HepG2 (cell line): ENCODE data around the gene EXOC3. TPM values are rescaled to one million over a fixed set of nuclear protein-coding genes. Genes with fewer than 3 reads are reported as not detected.

Experiments
- ATAC-seq: fragments of 200-7000 bp; cut with Tn5 transposase; 3 replicates; pipeline ENCODE4 v1.9.1; 2020; ENCODE audit warnings: mild to moderate bottlenecking, moderate library complexity
- BruUV-seq: library from RNA; stranded (reverse); fragments of 400-500 nt; replicated peaks from 2 replicates; lab custom pipeline; 2021; lab: Mats Ljungman, UMichigan
- CTCF ChIA-PET: fragments of 300-600 bp; formaldehyde crosslinking; extraction: SDS; loops from one replicate; lab custom pipeline; 2021; ENCODE audit warnings: low total read pairs, inconsistent platforms, low intra/inter-chr PET ratio; lab: Yijun Ruan, JAX
- POLR2A ChIA-PET: fragments of 350-600 bp; sonication (Branson Sonifier 250); formaldehyde crosslinking; loops from one replicate; lab custom pipeline; 2020; ENCODE audit warnings: antibody characterized with exemption, inconsistent platforms; lab: Yijun Ruan, JAX
- DNase-seq: peaks from one replicate; pipeline ENCODE4 v3.0.0-alpha.2; 2015; ENCODE audit warnings: low spot score
- FAIRE-seq: peaks from 3 replicates; lab custom pipeline; 2011; peaks lifted over from hg19 to GRCh38; lab: Jason Lieb, UNC
- H2AFZ ChIP-seq: one replicate; pipeline ENCODE4 v1.6.1; 2011; ENCODE audit warnings: low read length, inconsistent platforms
- H3K27ac ChIP-seq: fragments of 300-600 bp; 3 replicates; pipeline ENCODE4 v1.8.0; 2011; ENCODE audit warnings: mixed run types, mild to moderate bottlenecking, mixed read lengths, low read length, inconsistent platforms; ENCODE audit not compliant: insufficient read depth; ENCODE audit errors: extremely low read length
- H3K27me3 ChIP-seq, 2 experiments: fragments of 200-600 bp in 1 of 2; 2 replicates in 1 of 2; 3 replicates in 1 of 2; pipeline versions ENCODE4 v1.6.0 to v1.8.0; 2011; ENCODE audit warnings: low read length in 2 of 2, mild to moderate bottlenecking in 2 of 2, moderate library complexity in 2 of 2, inconsistent platforms in 1 of 2; ENCODE audit not compliant: insufficient read depth in 2 of 2, control insufficient read depth in 1 of 2
- H3K36me3 ChIP-seq, 2 experiments: fragments of 200-600 bp in 1 of 2; replicated peaks in 1 of 2; 2 replicates in 1 of 2; 3 replicates in 1 of 2; pipeline versions ENCODE4 v1.5.1 to v1.8.0; 2011; ENCODE audit warnings: low read length in 2 of 2, inconsistent platforms in 1 of 2; ENCODE audit not compliant: insufficient read depth in 2 of 2, control insufficient read depth in 1 of 2
- H3K4me1 ChIP-seq: 2 replicates; pipeline ENCODE4 v1.5.1; 2012; ENCODE audit warnings: low read length, inconsistent platforms; ENCODE audit not compliant: insufficient read depth
- H3K4me2 ChIP-seq: 2 replicates; pipeline ENCODE4 v1.6.0; 2011; ENCODE audit warnings: low read depth, low read length, inconsistent platforms
- H3K4me3 ChIP-seq, 3 experiments: fragments of 200-600 bp in 1 of 3; sonication (generic), shearing (Covaris generic) in 1 of 3; replicated peaks in 1 of 3; 2 replicates each; pipeline ENCODE4 v1.5.1; 2011 to 2016; ENCODE audit warnings: low read length in 3 of 3, inconsistent platforms in 2 of 3, low read depth in 2 of 3, mild to moderate bottlenecking in 2 of 3, control low read depth in 1 of 3, mixed read lengths in 1 of 3; ENCODE audit not compliant: insufficient read depth in 1 of 3
- H3K79me2 ChIP-seq: one replicate; pipeline ENCODE4 v1.6.1; 2011; ENCODE audit warnings: low read length, inconsistent platforms; ENCODE audit not compliant: insufficient read depth
- H3K9ac ChIP-seq: 2 replicates; pipeline ENCODE4 v1.6.0; 2011; ENCODE audit warnings: mild to moderate bottlenecking, low read depth, low read length, inconsistent platforms; ENCODE audit not compliant: insufficient read depth
- H3K9me3 ChIP-seq: 2 replicates; pipeline ENCODE4 v1.5.1; 2012; ENCODE audit warnings: mild to moderate bottlenecking, low read length
- H4K20me1 ChIP-seq: 2 replicates; pipeline ENCODE4 v1.6.0; 2011; ENCODE audit warnings: inconsistent platforms, mild to moderate bottlenecking, low read length, moderate library complexity; ENCODE audit not compliant: insufficient read depth
- HHEX ChIP-seq: IDR thresholded peaks from 2 replicates; pipeline ENCODE4 v1.6.1; 2016; ENCODE audit warnings: control low read depth
- HNF1B ChIP-seq: sonication (generic); formaldehyde crosslinking; IDR thresholded peaks from 2 replicates; pipeline ENCODE4 v1.5.1; 2020; ENCODE audit warnings: mild to moderate bottlenecking, moderate library complexity, missing genetic modification reagents
- MIXL1 ChIP-seq: IDR thresholded peaks from 2 replicates; pipeline ENCODE4 v1.6.1; 2016
- RARG ChIP-seq: sonication (generic); formaldehyde crosslinking; IDR thresholded peaks from 2 replicates; pipeline ENCODE4 v1.4.0; 2020; ENCODE audit warnings: low read depth, mild to moderate bottlenecking, missing genetic modification reagents
- RORA ChIP-seq: sonication (generic); formaldehyde crosslinking; IDR thresholded peaks from 2 replicates; pipeline ENCODE4 v1.5.0; 2020; ENCODE audit warnings: mild to moderate bottlenecking, missing genetic modification reagents, moderate library complexity
- XRCC5 ChIP-seq: fragments of 200-400 bp; formaldehyde crosslinking; optimal IDR thresholded peaks from 2 replicates; pipeline ENCODE3; 2017; ENCODE audit warnings: mild to moderate bottlenecking, low read length
- WGBS: methylation state at CpG from one replicate; pipeline ENCODE4 v1.1.6; 2017; ENCODE audit warnings: low lambda C conversion rate; 5-methylcytosine and 5-hydroxymethylcytosine counted together
- in situ Hi-C: cut with HindIII; loops from 2 replicates; pipeline ENCODE4 v1.10.0; 2017; ENCODE audit warnings: low pct_unique_long_range_greater_than_20kb; ENCODE audit not compliant: extremely low pct_ligation_motif_present
- intact Hi-C: fragments of 100-400 bp; cut with micrococcal nuclease; formaldehyde crosslinking; loops from one replicate; pipeline ENCODE4 v1.10.0; 2022; ENCODE audit not compliant: unreplicated experiment
- polyA plus RNA-seq, 8 experiments: library from polyadenylated mRNA; depleted of rRNA in 3 of 8; stranded (reverse) in 7 of 8; unstranded in 1 of 8; fragments of >200 nt; fragmentation: Illumina TruSeq in 4 of 8; extraction: Trizol in 4 of 8; gene quantifications; 2 replicates each; pipeline versions ENCODE4 v1.2.1 to v1.2.3, GENCODE V29; 2011 to 2016; ENCODE audit warnings: low read depth in 4 of 8, missing spikeins in 1 of 8, mixed read lengths in 1 of 8; ENCODE audit not compliant: insufficient read depth in 1 of 8
- total RNA-seq, 5 experiments: library from RNA; depleted of rRNA; stranded (reverse); fragments of >200 nt; fragmentation: Illumina TruSeq; extraction: Trizol; gene quantifications; 2 replicates each; pipeline ENCODE4 v1.2.3, GENCODE V29; 2016; ENCODE audit warnings: low read depth in 1 of 5

EXOC3 gene
- total and polyA plus RNA-seq, 2 of the 13 experiments (the other 11 are each of a cell fraction or from before 2014, with no cell fraction given) = 9.2 to 20.5 TPM

GRCh38 chr5:417301-418161 is 25.4 kb upstream of the EXOC3 start:
- no peak overlapping the region for H2AFZ ChIP-seq
- H4K20me1 ChIP-seq = no peaks in the 10 kb centered on the region
- H3K36me3 ChIP-seq = no peaks in the 10 kb centered on the region
- 61% methylated on average over 10 of the region's 14 CpGs for WGBS
- ChIA-PET POLR2A (no interaction called here), CTCF (no interaction called here)
- no peak overlapping the region for H3K4me3 ChIP-seq
- H3K27ac ChIP-seq = no peak overlapping the region
- in situ Hi-C loops = no loop called here
- no TSS peak for BruUV-seq
- no peak overlapping the region for H3K9ac ChIP-seq
- no peaks in the 10 kb centered on the region for H3K9me3 ChIP-seq
- no peak for TF ChIP-seq XRCC5
- TF ChIP-seq RORA (CRISPR knock-in tag) = no peak
- TF ChIP-seq HHEX (CRISPR knock-in tag) = no peak
- no peak for TF ChIP-seq HNF1B (CRISPR knock-in tag)
- TF ChIP-seq MIXL1 (CRISPR knock-in tag) = no peak
- TF ChIP-seq RARG (CRISPR knock-in tag) = no peak
- ATAC-seq (no peak), FAIRE-seq (no peak), DNase-seq (no peak)
- H3K27me3 ChIP-seq = no peaks in the 10 kb centered on the region
- intact Hi-C loops = no loop called here
- no peaks in the 10 kb centered on the region for H3K79me2 ChIP-seq
- H3K4me1 ChIP-seq = peaks cover 11% of the 10 kb centered on the region
- no peak overlapping the region for H3K4me2 ChIP-seq
